ENCODE results near the gene BYSL. TPM values are rescaled to one million over a fixed set of nuclear protein-coding genes. Genes with fewer than 3 reads are reported as not detected.

BYSL gene
- total RNA-seq, 1 experiment from 2014 or later = 33.0 TPM

DNA sequence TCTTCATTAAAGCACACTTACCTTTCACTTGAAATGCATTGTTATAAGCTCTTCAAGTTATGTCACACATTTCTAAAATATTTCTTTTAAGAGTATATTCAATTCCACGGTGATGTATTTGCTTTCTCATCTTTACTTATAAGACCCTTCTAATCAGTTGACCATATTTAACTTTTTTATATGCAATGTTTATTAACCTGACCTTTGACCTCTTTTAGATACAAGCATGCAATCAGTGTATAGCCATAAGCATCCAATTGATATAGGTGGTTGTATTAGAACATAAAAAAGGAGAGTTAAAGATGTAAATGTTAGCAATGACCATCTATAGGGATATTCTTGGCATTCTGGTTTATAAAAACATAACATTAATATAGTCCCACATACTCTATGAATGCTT lies 35.4 kb upstream of the BYSL start:
- Histone ChIP-seq H3K36me3 (ENCODE audit: low read depth) (no peaks in the 10 kb centered on the region), H3K9me3 (ENCODE audit: insufficient read depth, low read depth) (no peaks in the 10 kb centered on the region), H3F3A (ENCODE audit: insufficient read depth, low read depth) (no peaks in the 10 kb centered on the region), H3K4me1 (replicated peaks; ENCODE audit: insufficient read depth) (no peaks in the 10 kb centered on the region), H2AFZ (no peak overlapping the region), H4K20me1 (ENCODE audit: insufficient read depth) (no peaks in the 10 kb centered on the region; the same call in 1 of the 2 replicates), H3K27me3 (ENCODE audit: insufficient read depth, low read depth) (no peaks in the 10 kb centered on the region), H3K27ac (no peak overlapping the region), H3K4me2 (no peak overlapping the region), H3K79me2 (ENCODE audit: low read depth) (no peaks in the 10 kb centered on the region), H3K4me3 (no peak overlapping the region), H3K9me2 (ENCODE audit: insufficient read depth) (no peaks in the 10 kb centered on the region)
- BruUV-seq (replicated peaks) = no TSS peak
- DNase-seq = no peak
- ChIA-PET CTCF (no interaction called here), POLR2A (ENCODE audit: unreplicated experiment) (no interaction called here)
- TF ChIP-seq EZH2 (IDR thresholded peaks at IDR 0.05; ENCODE audit: low read depth) = no peak
- intact Hi-C loops (cut with micrococcal nuclease; ENCODE audit: unreplicated experiment) = no loop called here

DNA sequence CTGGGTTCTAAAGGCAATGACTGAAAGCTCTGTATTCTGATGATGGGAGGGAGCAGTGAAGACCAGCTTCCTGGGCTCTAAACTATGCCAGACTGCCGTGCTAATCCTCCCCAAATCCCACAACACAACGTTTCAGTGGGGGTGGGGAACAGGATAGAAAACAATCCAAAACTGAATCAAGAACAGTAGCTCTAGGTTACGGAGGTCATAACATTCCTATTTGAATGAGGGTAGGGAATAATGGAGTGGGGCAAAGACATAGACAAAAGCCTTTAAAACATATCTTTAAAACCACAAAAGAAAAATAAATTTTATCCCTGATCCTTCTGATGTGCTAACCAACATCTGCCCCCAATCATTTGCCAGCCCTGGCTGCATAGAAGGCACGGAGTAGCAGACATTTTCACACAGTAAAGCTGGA lies 34.0 kb upstream of the BYSL start:
- no peak overlapping the region for H3K27ac ChIP-seq

GRCh38 chr6:41892921-41893564 lies 28.3 kb upstream of the BYSL start:
- no peaks in the 10 kb centered on the region for H3K36me3 ChIP-seq (ENCODE audit: low read depth)
- H3F3A ChIP-seq (ENCODE audit: insufficient read depth, low read depth) = peaks cover 17% of the 10 kb centered on the region; the same call in 1 of the 2 replicates
- no TSS peak for BruUV-seq (replicated peaks)
- no peak overlapping the region for H3K27ac ChIP-seq
- CTCF ChIA-PET = no interaction called here
- TF ChIP-seq CTCF (conservative IDR thresholded peaks at IDR 0.05) = no peak
- H3K4me2 ChIP-seq = 0 out of 2 replicates have a peak overlapping the region, but pooled peaks have one; percentile 97
- peaks cover 16% of the 10 kb centered on the region for H3K4me1 ChIP-seq (replicated peaks; ENCODE audit: insufficient read depth)
- H2AFZ ChIP-seq = no peak overlapping the region
- H4K20me1 ChIP-seq (ENCODE audit: insufficient read depth) = no peaks in the 10 kb centered on the region; the same call in 1 of the 2 replicates
- POLR2A ChIA-PET (ENCODE audit: unreplicated experiment) = no interaction called here
- no peaks in the 10 kb centered on the region for H3K9me2 ChIP-seq (ENCODE audit: insufficient read depth)
- intact Hi-C loops (cut with micrococcal nuclease; ENCODE audit: unreplicated experiment) = no loop called here
- DNase-seq = no peak
- H3K4me3 ChIP-seq = no peak overlapping the region
- no peaks in the 10 kb centered on the region for H3K27me3 ChIP-seq (ENCODE audit: insufficient read depth, low read depth)
- H3K9me3 ChIP-seq (ENCODE audit: insufficient read depth, low read depth) = no peaks in the 10 kb centered on the region
- no peaks in the 10 kb centered on the region for H3K79me2 ChIP-seq (ENCODE audit: low read depth)

More for the DNA sequence above, 34.0 kb upstream of the BYSL start:
- no peak for DNase-seq
- no peaks in the 10 kb centered on the region for H3K4me1 ChIP-seq (replicated peaks; ENCODE audit: insufficient read depth)
- no peaks in the 10 kb centered on the region for H3K9me3 ChIP-seq (ENCODE audit: insufficient read depth, low read depth)
- no peaks in the 10 kb centered on the region for H3K36me3 ChIP-seq (ENCODE audit: low read depth)
- no peak for TF ChIP-seq EZH2 (IDR thresholded peaks at IDR 0.05; ENCODE audit: low read depth)
- TF ChIP-seq CTCF (conservative IDR thresholded peaks at IDR 0.05) = no peak
- no TSS peak for BruUV-seq (replicated peaks)
- no peaks in the 10 kb centered on the region; the same call in 1 of the 2 replicates for H4K20me1 ChIP-seq (ENCODE audit: insufficient read depth)
- no peaks in the 10 kb centered on the region for H3K27me3 ChIP-seq (ENCODE audit: insufficient read depth, low read depth)
- H3K4me2 ChIP-seq = no peak overlapping the region
- no peaks in the 10 kb centered on the region for H3F3A ChIP-seq (ENCODE audit: insufficient read depth, low read depth)
- ChIA-PET POLR2A (ENCODE audit: unreplicated experiment) (no interaction called here), CTCF (no interaction called here)
- no peak overlapping the region for H2AFZ ChIP-seq
- intact Hi-C loops (cut with micrococcal nuclease; ENCODE audit: unreplicated experiment) = no loop called here
- no peaks in the 10 kb centered on the region for H3K79me2 ChIP-seq (ENCODE audit: low read depth)
- H3K4me3 ChIP-seq = no peak overlapping the region
- H3K9me2 ChIP-seq (ENCODE audit: insufficient read depth) = no peaks in the 10 kb centered on the region

Data from PC-9 (cell line).